ENCODE results near the gene CCDC110. TPM values are rescaled to one million over a fixed set of nuclear protein-coding genes. Genes with fewer than 3 reads are reported as not detected.
A peak's percentile ranks its signal among the peaks of the same experiment; 100 is the strongest.

Gene CCDC110
- total and polyA plus RNA-seq, 9 of the 15 experiments (the other 6 are each of a cell fraction or from before 2014, with no cell fraction given): 0.04 to 0.35 (median 0.07) TPM; not detected in 4

- Histone ChIP-seq H3K79me2 (ENCODE audit: control insufficient read depth, insufficient read depth, low read length) (no peaks in the 10 kb centered on the region), H3K27ac (ENCODE audit: extremely low read depth, low read depth, low read length) (no peak overlapping the region), H3K9me3 (replicated peaks; ENCODE audit: control insufficient read depth, insufficient read depth, low read depth, low read length) (no peaks in the 10 kb centered on the region), H3K9ac (ENCODE audit: insufficient read depth in 1 of 2, low read depth in 2 of 2, low read length in 2 of 2) (no peak overlapping the region), H3K4me2 (ENCODE audit: insufficient read depth, low read length) (no peak overlapping the region), H2AFZ (ENCODE audit: low read depth, low read length) (no peak overlapping the region), H3K9me1 (ENCODE audit: control insufficient read depth, insufficient read depth, low read length) (no peaks in the 10 kb centered on the region), H3K27me3 (ENCODE audit: control insufficient read depth in 2 of 2, insufficient read depth in 2 of 2, low read length in 2 of 2) (peaks cover 33 to 47% of the 10 kb centered on the region in 2 experiments), H3K36me3 (ENCODE audit: control insufficient read depth, insufficient read depth, low read length) (no peaks in the 10 kb centered on the region), H3K4me3 (no peak overlapping the region), H4K20me1 (replicated peaks; ENCODE audit: control insufficient read depth, insufficient read depth, low read length) (no peaks in the 10 kb centered on the region), H3K4me1 (replicated peaks in 1 of 2; ENCODE audit: control insufficient read depth in 2 of 2, insufficient read depth in 2 of 2, low read length in 2 of 2) (no peaks in the 10 kb centered on the region)
- no TSS peak for BruUV-seq (replicated peaks)
- ChIA-PET CTCF (ENCODE audit: low intra/inter-chr PET ratio) (no interaction called here), POLR2A (interaction anchor here (0.8 to 0.9 kb wide), 2 partner anchors 14 to 190 kb away, joined by 3 read pairs; no protein-coding TSS in a partner anchor)
- no peak for FAIRE-seq
- in situ Hi-C loops (cut with MboI): no loop called here
- no peak for ATAC-seq
- intact Hi-C loops (cut with micrococcal nuclease): no loop called here
- WGBS (ENCODE audit: insufficient coverage, low coverage, missing lambda C conversion rate): 5% methylated on average over 10 of the region's 10 CpGs
- no peak for DNase-seq (ENCODE audit: extremely low read depth in 1 of 4, low spot score in 3 of 4)
- no peak for TF ChIP-seq HNRNPK (IDR thresholded peaks at IDR 0.05; ENCODE audit: low read depth, low read length, poor library complexity, severe bottlenecking)
- no peak for TF ChIP-seq GABPB1 (CRISPR knock-in tag; IDR thresholded peaks at IDR 0.05)
- TF ChIP-seq FOSL1 (tag; conservative IDR thresholded peaks at IDR 0.05): no peak
- TF ChIP-seq RERE (CRISPR knock-in tag; IDR thresholded peaks at IDR 0.05; ENCODE audit: borderline replicate concordance): no peak
- no peak for TF ChIP-seq MCM5 (IDR thresholded peaks at IDR 0.05; ENCODE audit: low read depth)
- TF ChIP-seq ZHX1 (conservative IDR thresholded peaks at IDR 0.05; ENCODE audit: low read length): no peak
- no peak for TF ChIP-seq NR2C2 (CRISPR knock-in tag; IDR thresholded peaks at IDR 0.05)
- TF ChIP-seq NR2C2 (tag; IDR thresholded peaks at IDR 0.05): peak; percentile 54; the same call in 1 of the 2 replicates
- no peak for TF ChIP-seq MAFG (tag; conservative IDR thresholded peaks at IDR 0.05)
- TF ChIP-seq TFAM (CRISPR knock-in tag; conservative IDR thresholded peaks at IDR 0.05): no peak
- TF ChIP-seq ILF3 (IDR thresholded peaks at IDR 0.05; ENCODE audit: borderline replicate concordance): no peak
- TF ChIP-seq NR3C1 (CRISPR knock-in tag; IDR thresholded peaks at IDR 0.05): no peak
- TF ChIP-seq ETV1 (tag; conservative IDR thresholded peaks at IDR 0.05; ENCODE audit: low read depth): peak; percentile 91
- TF ChIP-seq ILK (tag; IDR thresholded peaks at IDR 0.05; ENCODE audit: borderline replicate concordance, low read depth): no peak
These were observed 42.1 kb upstream of the CCDC110 start for GRCh38 chr4:185513489-185514181.

Measured in K562 (cell line).